ENCODE results near the gene SCNN1G. TPM values are rescaled to one million over a fixed set of nuclear protein-coding genes. Genes with fewer than 3 reads are reported as not detected.

The SCNN1G gene
- total and polyA plus RNA-seq, 2 of the 13 experiments (the other 11 are each of a cell fraction or from before 2014, with no cell fraction given) = not detected

- TF ChIP-seq JUNB (CRISPR knock-in tag; IDR thresholded peaks at IDR 0.05; ENCODE audit: borderline replicate concordance) (no peak), ZBTB38 (CRISPR knock-in tag; IDR thresholded peaks at IDR 0.05) (peak; percentile 67; the same call in 1 of the 2 replicates), GFI1 (CRISPR knock-in tag; IDR thresholded peaks at IDR 0.05; ENCODE audit: borderline replicate concordance) (no peak), DBP (CRISPR knock-in tag; IDR thresholded peaks at IDR 0.05; ENCODE audit: not compliant biosample characterization) (no peak), NR2F2 (IDR thresholded peaks at IDR 0.05; ENCODE audit: borderline replicate concordance, low read depth) (no peak), ZNF17 (CRISPR knock-in tag; IDR thresholded peaks at IDR 0.05) (no peak), ADNP (CRISPR knock-in tag; IDR thresholded peaks at IDR 0.05) (no peak), KDM6A (CRISPR knock-in tag; IDR thresholded peaks at IDR 0.05; ENCODE audit: low read depth) (peak; percentile 31; the same call in 1 of the 2 replicates), TARDBP (CRISPR knock-in tag; IDR thresholded peaks at IDR 0.05) (no peak), ZNF672 (CRISPR knock-in tag; IDR thresholded peaks at IDR 0.05) (no peak), ZMYM3 (CRISPR knock-in tag; IDR thresholded peaks at IDR 0.05) (no peak), CC2D1A (CRISPR knock-in tag; IDR thresholded peaks at IDR 0.05) (no peak), YEATS2 (CRISPR knock-in tag; IDR thresholded peaks at IDR 0.05; ENCODE audit: borderline replicate concordance) (no peak; the same call in 1 of the 2 replicates), ZNF547 (CRISPR knock-in tag; IDR thresholded peaks at IDR 0.05) (peak; percentile 62; the same call in 1 of the 2 replicates), CENPT (CRISPR knock-in tag; IDR thresholded peaks at IDR 0.05; ENCODE audit: low read depth) (no peak), ZNF781 (CRISPR knock-in tag; IDR thresholded peaks at IDR 0.05; ENCODE audit: borderline replicate concordance, not compliant biosample characterization) (no peak), STAT6 (CRISPR knock-in tag; IDR thresholded peaks at IDR 0.05; ENCODE audit: borderline replicate concordance) (no peak; the same call in 1 of the 2 replicates), HNF4G (IDR thresholded peaks at IDR 0.05; ENCODE audit: borderline replicate concordance, low read depth, low read length) (0 out of 2 replicates have a peak, but pooled peaks have one; percentile 58), HNF4G (CRISPR knock-in tag; IDR thresholded peaks at IDR 0.05; ENCODE audit: borderline replicate concordance, low read depth) (peak; percentile 85; the same call in 1 of the 2 replicates), CREM (IDR thresholded peaks at IDR 0.05) (peak; percentile 70), CREM (CRISPR knock-in tag; IDR thresholded peaks at IDR 0.05) (no peak)
- TF ChIP-seq, protein P1, sequence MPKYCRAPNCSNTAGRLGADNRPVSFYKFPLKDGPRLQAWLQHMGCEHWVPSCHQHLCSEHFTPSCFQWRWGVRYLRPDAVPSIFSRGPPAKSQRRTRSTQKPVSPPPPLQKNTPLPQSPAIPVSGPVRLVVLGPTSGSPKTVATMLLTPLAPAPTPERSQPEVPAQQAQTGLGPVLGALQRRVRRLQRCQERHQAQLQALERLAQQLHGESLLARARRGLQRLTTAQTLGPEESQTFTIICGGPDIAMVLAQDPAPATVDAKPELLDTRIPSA (CRISPR knock-in tag; IDR thresholded peaks at IDR 0.05; ENCODE audit: borderline replicate concordance) = no peak
- TF ChIP-seq, protein P2, sequence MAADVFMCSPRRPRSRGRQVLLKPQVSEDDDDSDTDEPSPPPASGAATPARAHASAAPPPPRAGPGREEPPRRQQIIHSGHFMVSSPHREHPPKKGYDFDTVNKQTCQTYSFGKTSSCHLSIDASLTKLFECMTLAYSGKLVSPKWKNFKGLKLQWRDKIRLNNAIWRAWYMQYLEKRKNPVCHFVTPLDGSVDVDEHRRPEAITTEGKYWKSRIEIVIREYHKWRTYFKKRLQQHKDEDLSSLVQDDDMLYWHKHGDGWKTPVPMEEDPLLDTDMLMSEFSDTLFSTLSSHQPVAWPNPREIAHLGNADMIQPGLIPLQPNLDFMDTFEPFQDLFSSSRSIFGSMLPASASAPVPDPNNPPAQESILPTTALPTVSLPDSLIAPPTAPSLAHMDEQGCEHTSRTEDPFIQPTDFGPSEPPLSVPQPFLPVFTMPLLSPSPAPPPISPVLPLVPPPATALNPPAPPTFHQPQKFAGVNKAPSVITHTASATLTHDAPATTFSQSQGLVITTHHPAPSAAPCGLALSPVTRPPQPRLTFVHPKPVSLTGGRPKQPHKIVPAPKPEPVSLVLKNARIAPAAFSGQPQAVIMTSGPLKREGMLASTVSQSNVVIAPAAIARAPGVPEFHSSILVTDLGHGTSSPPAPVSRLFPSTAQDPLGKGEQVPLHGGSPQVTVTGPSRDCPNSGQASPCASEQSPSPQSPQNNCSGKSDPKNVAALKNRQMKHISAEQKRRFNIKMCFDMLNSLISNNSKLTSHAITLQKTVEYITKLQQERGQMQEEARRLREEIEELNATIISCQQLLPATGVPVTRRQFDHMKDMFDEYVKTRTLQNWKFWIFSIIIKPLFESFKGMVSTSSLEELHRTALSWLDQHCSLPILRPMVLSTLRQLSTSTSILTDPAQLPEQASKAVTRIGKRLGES (CRISPR knock-in tag; IDR thresholded peaks at IDR 0.05; ENCODE audit: borderline replicate concordance) = no peak
These were observed 40.4 kb upstream of the SCNN1G start (continued) for GRCh38 chr16:23141959-23142740.

Data from HepG2 (cell line).